ENCODE data around the gene HRG.

DNA sequence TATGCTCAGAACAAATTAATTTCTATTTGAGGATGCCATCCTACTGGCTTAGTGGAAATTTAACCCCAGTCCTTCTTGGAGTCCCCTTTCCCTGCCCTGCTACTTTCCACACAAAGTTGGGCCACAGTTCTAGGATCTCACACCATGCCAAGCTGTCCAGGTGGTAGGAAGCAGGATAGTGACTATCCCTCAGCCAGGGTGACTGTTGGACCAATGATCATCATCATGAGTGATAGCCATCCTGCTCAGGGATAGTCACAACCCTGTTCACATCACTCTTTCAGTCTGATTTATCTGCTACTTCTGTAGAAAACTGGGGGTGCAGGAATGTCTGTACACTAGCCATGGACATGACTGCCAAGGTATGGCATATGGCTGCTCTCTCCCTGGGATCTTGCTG is 12.8 kb downstream of the HRG start:
- TF ChIP-seq, protein P1, sequence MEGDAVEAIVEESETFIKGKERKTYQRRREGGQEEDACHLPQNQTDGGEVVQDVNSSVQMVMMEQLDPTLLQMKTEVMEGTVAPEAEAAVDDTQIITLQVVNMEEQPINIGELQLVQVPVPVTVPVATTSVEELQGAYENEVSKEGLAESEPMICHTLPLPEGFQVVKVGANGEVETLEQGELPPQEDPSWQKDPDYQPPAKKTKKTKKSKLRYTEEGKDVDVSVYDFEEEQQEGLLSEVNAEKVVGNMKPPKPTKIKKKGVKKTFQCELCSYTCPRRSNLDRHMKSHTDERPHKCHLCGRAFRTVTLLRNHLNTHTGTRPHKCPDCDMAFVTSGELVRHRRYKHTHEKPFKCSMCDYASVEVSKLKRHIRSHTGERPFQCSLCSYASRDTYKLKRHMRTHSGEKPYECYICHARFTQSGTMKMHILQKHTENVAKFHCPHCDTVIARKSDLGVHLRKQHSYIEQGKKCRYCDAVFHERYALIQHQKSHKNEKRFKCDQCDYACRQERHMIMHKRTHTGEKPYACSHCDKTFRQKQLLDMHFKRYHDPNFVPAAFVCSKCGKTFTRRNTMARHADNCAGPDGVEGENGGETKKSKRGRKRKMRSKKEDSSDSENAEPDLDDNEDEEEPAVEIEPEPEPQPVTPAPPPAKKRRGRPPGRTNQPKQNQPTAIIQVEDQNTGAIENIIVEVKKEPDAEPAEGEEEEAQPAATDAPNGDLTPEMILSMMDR (IDR thresholded peaks at IDR 0.05) = no peak
- TF ChIP-seq EP300 (IDR thresholded peaks at IDR 0.05) (no peak), POLR2A (IDR thresholded peaks at IDR 0.05) (no peak)
